Endothelial cell of umbilical vein (primary cell): ENCODE results near the gene CCNI.

Experiments
- CTCF ChIP-seq, 2 donors: IDR thresholded peaks; 1 replicate in 1 of 2; 2 replicates in 1 of 2; pipeline ENCODE4 v1.5.1; 2011; ENCODE audit warnings: low read length in 2 of 2, mild to moderate bottlenecking in 2 of 2, moderate library complexity in 2 of 2, control low read depth in 1 of 2, inconsistent platforms in 1 of 2, low read depth in 1 of 2; ENCODE audit not compliant: insufficient read depth in 1 of 2; ENCODE audit errors: extremely low read depth in 1 of 2
- EZH2 ChIP-seq: IDR thresholded peaks from 2 replicates; pipeline ENCODE4 v1.6.1; 2012; ENCODE audit warnings: borderline replicate concordance, low read depth, mild to moderate bottlenecking, moderate library complexity, low read length, inconsistent platforms; ENCODE audit not compliant: severe bottlenecking
- FOS ChIP-seq: IDR thresholded peaks from 2 replicates; pipeline ENCODE4 v1.6.1; 2011; ENCODE audit warnings: mild to moderate bottlenecking, low read length, moderate library complexity, borderline replicate concordance; ENCODE audit not compliant: insufficient read depth
- GATA2 ChIP-seq: IDR thresholded peaks from 2 replicates; pipeline ENCODE4 v1.7.0; 2011; ENCODE audit warnings: low read depth, mild to moderate bottlenecking, moderate library complexity, mixed read lengths, low read length; ENCODE audit not compliant: insufficient read length, insufficient read depth
- JUN ChIP-seq: IDR thresholded peaks from 2 replicates; pipeline ENCODE4 v1.6.1; 2011; ENCODE audit warnings: borderline replicate concordance, low read depth; ENCODE audit not compliant: insufficient read length, insufficient read depth
- MAX ChIP-seq: IDR thresholded peaks from 2 replicates; pipeline ENCODE4 v1.6.1; 2011; ENCODE audit not compliant: insufficient read depth, insufficient read length
- MYC ChIP-seq: IDR thresholded peaks from one replicate; pipeline ENCODE4 v1.6.1; 2011; ENCODE audit warnings: mild to moderate bottlenecking, low read depth, low read length
- POLR2A ChIP-seq: IDR thresholded peaks from 2 replicates; pipeline ENCODE4 v1.6.1; 2012; ENCODE audit warnings: low read depth, mild to moderate bottlenecking, control low read depth, low read length
- POLR2AphosphoS5 ChIP-seq: IDR thresholded peaks from 2 replicates; pipeline ENCODE4 v1.6.1; 2012; ENCODE audit warnings: low read depth, mild to moderate bottlenecking, control low read depth, low read length, moderate library complexity; ENCODE audit not compliant: insufficient read depth

- TF ChIP-seq POLR2A (no peak), CTCF (IDR thresholded peaks at IDR 0.05; ENCODE audit: extremely low read depth in 1 of 2, insufficient read depth in 1 of 2, low read depth in 1 of 2, low read length in 2 of 2) (no peak), POLR2AphosphoS5 (no peak), GATA2 (no peak), FOS (no peak), EZH2 (no peak), MAX (no peak), JUN (no peak), MYC (no peak)
Observed at GRCh38 chr4:77009511-77010115, 66.2 kb downstream of the CCNI start.
